HG02852 (cell line): ENCODE measurements around the gene RBM4.
A peak's percentile ranks its signal among the peaks of the same experiment; 100 is the strongest.

Source experiments
- ATAC-seq: cut with Tn5 transposase; IDR thresholded peaks from one replicate; pipeline ENCODE4 v1.9.1; 2021; ENCODE audit warnings: mild to moderate bottlenecking, moderate library complexity; ENCODE audit not compliant: unreplicated experiment

Gene RBM4

GRCh38 chr11:66649903-66650302 lies 11.4 kb downstream of the RBM4 start:
- no peak for ATAC-seq

- no peak for ATAC-seq
These were observed 12.5 kb downstream of the RBM4 start for GRCh38 chr11:66651016-66651415.

- no peak for ATAC-seq
These were observed 14.1 kb downstream of the RBM4 start for GRCh38 chr11:66652651-66653050.

GRCh38 chr11:66653123-66653522 lies 14.6 kb downstream of the RBM4 start:
- no peak for ATAC-seq

- no peak for ATAC-seq
These were observed 21.3 kb downstream of the RBM4 start for GRCh38 chr11:66659763-66660162.

GRCh38 chr11:66663741-66664296 lies 25.3 kb downstream of the RBM4 start:
- no peak for ATAC-seq

- no peak for ATAC-seq
These were observed 26.9 kb downstream of the RBM4 start for GRCh38 chr11:66665369-66665768.

- ATAC-seq, result no peak
These were observed 32.3 kb downstream of the RBM4 start for GRCh38 chr11:66670816-66671215.

GRCh38 chr11:66674964-66675602 lies 36.6 kb downstream of the RBM4 start:
- ATAC-seq, result no peak

GRCh38 chr11:66676282-66676919 lies 37.9 kb downstream of the RBM4 start:
- no peak for ATAC-seq

GRCh38 chr11:66676931-66677598 lies 38.6 kb downstream of the RBM4 start:
- no peak for ATAC-seq

- peak; percentile 87 for ATAC-seq
These were observed 39.3 kb downstream of the RBM4 start, which contains the start of gene RBM4B for GRCh38 chr11:66677599-66678375. TSS of gene RBM4B (minus strand) at chr11:66677887. CDS start at chr11:66677079, 808 bp downstream.

GRCh38 chr11:66680966-66681645 lies 42.6 kb downstream of the RBM4 start:
- no peak for ATAC-seq

GRCh38 chr11:66683877-66684276 lies 45.4 kb downstream of the RBM4 start:
- no peak for ATAC-seq

GRCh38 chr11:66684635-66685034 lies 46.1 kb downstream of the RBM4 start:
- ATAC-seq, result no peak

- no peak for ATAC-seq
These were observed 47.0 kb downstream of the RBM4 start for GRCh38 chr11:66685276-66686099.

GRCh38 chr11:66686100-66686785 lies 47.7 kb downstream of the RBM4 start:
- no peak for ATAC-seq

GRCh38 chr11:66686801-66687750 lies 48.6 kb downstream of the RBM4 start:
- ATAC-seq, result no peak
